Activated CD4-positive, alpha-beta T cell treated with anti-CD3 and anti-CD28 coated beads for 48 hours (primary cell): ENCODE data around the gene WNT3A.

ENCODE experiments used
- DNase-seq: peaks from one replicate; pipeline ENCODE4 v3.0.0-alpha.2; 2020

WNT3A gene

DNA sequence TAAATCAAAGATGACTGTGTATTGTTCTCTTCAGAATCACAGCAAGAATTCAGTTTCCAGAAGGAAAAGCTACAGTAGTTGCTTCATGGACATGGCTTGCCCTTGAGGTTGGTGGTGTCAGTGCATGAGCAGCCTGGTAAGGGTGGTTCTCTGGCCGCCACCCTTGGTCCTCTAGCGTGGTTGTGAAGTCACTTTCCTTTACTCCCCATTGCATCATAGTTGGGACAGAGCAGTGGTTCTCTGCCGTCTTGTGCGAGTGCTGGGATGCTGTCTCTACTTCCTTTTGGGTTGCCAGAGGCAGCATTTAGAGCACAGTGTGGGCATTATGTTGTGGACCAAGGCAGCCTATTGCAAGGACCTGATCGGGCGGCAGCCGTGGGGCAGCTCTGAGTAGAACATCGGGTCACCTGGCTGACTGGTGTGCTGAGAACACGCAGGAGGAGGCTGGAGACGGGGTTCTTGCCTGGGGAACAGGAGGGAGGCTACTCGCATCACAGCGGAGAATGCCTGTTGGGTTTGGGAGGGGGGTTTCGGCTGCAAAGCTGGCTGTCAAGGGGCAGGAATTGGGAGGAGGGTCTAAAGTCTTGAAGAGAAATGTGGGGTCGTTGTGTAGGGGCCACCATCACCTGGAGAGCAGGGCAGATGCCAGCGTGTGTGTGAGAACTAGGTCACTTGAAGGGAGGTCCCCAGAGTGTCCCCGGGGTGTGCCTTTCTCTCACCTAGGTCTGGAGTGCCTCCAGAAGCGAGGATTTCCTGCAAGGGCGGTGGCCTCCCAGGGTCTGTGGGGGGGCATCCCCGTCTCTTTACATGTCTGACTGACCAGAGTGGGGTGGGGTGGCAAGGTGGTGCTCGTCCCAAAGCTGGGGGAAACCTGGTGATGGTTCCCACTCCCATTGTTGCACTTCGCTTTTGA is 82.0 kb downstream of the WNT3A start:
- DNase-seq, result no peak

DNA sequence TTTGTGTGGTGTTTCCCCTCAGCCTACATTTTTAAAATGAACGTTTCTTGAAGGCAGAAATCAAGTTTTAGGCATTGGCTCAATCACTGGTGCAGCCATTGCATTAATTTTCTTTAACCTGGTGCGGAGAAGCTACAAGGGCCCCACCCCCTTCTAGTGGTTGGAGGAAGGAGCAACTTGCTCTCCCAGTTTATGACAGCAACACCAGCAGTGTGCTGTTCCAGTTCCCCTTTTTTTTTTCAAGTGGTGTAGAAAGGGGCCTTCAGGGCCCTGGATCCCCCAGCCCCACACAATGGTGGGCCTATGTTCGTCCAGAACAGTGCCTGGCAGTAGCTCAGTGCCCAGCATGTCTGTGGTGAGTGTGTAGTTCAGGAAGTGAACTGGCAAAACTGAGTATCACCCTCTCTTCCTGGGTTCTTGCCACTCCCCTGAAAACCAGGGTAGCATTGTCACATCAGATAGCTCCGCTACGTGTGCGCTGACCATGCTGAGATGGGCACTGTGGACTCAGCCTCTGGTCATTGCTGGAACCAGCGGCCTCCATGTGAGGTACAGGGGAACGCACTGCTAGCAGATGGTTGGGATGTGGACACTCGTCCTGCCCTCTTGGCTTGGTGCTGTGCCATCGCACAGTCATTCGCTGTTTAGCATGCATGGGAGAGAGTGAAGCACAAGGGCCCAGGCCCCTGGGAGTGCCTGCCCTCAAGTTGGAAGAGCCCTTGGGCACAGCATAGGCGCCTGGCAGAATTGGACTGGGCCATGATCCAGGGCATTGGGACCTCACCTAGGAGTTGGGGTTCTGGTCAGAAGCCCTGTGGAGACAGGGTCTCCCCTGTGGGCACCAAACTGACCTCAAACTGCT is 83.0 kb downstream of the WNT3A start:
- DNase-seq, result no peak

DNA sequence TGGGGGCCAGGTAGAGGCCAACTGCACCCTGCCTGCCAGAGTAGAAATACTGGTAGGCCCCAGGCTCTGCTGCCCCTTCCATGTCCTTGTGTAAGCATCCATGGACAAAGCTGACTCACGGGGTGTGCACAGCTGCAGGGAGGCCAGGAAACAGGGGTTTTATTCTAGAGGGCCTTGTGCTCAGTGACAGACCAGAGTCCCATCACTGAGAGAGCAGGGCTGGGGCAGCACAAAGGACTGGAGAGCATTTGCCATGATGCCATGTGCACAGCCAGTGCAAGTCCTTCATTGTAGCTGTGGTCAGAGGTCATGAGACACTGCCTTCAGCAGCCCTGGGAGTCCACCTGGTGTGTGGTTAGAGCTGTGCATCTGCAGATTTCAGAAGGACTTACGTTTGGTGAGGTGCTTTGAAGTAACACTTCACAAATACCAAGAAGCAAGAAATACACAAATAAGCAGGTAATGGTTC is 83.8 kb downstream of the WNT3A start:
- no peak for DNase-seq

DNA sequence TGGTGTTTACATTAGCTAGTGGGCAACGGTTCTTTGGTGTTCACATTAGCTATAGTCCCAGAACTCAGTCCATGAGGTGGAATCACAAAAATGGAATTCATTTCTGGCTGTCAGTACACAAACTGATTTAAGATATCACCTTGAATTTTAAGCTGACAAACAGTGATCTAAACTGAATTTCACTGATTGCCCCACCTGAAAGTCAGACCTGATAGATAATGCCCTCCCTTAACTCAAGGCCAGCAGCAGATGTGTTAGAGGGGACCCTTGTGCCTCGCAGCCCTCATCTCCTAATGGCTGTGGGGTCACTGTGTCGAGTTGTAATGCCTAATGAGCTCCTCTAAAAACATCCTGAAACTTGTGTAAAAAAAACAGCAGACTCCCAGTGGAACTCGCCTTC is 84.3 kb downstream of the WNT3A start:
- DNase-seq, result no peak

DNA sequence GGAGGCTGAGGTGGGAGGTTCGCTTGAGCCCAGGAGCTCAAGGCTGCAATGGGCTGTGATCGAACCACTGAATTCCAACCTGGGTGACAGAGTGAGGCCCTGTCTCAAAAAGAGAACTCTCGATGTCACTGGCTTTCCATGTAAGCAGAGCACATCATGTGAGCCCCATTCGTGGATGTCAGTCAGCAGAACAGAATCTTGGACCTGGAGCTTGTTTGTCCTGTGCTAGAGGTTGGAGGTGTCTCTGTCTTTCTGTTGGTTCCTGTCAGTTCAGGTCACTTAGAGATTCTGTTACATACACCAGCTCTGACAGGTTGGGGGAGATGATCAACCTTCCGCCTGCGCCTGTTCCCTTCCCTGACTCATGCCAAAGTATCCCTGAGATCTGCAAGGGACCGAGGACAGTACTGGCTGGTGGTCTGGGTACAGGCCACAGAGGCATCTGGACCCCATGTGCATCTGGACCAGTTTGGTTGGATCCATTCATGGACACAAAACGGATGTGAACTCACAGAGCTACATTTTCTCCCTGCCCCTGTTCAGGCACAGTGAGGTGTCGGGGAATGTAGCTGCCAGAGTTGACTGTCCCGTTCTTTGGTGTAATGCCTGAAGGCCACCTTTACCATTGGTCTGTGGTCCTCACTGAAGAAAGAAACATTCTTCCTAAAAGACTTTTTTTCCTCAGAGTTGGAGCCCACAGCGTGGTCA is 85.7 kb downstream of the WNT3A start:
- no peak for DNase-seq

DNA sequence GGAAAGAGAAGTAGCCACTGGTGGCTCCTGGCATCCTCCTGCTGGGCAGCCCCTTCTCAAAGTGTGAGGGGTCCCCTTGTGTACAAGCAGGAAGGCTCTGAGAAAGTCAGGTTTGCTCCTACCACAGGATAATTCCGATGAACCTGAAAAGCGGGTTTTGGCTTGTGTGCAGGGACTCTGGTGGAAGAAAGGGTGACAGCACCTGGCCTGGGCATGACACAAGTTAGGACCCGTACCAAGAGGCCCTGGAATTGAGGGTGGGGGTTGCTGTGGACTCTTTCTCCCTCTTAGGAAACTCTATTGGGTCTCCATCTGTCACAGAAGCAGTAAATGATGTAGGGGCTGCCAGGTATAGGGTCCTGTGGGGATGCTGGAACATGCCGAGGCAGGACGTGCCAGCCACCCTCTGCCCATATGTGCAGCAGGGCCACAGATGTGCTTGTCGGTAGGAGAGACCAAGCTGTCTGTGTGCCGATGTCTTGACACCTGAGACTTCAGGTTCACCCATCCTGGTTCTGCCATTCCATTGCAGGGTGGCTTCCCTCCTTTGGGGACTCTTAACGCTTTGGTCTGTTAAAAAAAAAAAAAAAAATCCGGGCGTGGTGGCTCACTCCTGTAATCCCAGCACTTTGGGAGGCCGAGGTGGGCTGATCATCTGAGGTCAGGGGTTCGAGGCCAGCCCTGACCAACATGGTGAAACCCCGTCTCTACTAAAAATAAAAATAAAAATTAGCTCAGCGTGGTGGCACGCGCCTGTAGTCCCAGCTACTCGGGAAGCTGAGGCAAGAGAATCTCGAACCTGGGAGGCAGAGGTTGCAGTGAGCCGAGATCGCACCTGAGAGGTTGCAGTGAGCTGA is 86.5 kb downstream of the WNT3A start:
- DNase-seq, result no peak

DNA sequence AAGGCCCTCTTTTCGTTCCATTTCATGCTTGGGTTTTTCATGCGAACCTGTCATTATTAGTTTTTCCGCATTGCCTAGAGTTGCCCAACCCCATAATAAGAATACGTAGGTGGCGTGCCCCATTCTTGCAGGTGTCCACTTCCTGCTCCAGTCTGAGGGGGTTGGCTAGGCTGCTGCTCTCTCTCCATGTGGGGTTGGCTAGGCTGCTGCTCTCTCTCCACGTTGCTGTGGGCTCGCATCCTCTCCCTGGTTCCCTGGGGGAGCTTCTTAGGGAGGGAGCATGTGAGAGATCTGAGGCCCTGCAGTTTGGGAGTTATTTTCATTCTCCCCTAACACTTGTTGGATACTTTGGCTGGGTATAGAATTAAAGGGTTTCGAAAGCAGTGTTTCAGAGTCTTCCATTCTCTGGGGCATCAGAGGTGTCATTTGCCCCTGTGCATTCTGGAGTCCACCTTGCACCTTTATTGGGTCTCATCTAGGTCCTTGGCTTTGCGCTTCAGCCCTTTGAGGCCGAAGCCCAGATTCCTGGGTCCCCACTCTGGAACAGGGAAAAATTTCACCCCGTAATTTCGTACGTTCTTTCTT is 87.7 kb downstream of the WNT3A start:
- DNase-seq, result no peak

DNA sequence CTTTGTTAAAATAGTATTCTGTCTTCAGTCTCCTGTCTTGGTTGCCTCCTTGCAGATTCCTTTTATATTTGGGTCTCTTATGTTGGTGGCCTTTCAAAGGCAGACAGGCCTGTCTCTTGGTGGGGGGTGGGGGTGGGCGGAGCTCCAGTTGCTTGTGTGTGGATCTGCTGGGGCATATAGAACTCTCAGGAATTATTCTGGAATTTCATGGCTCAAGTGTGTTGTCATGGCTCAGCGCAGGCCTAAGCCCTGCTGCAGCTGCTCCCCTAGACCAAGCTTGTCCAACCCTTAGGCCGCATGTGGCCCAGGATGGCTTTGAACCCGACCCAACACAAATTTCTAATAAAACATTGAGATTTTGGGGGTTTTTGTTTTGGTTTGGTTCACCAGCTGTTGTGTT is 88.4 kb downstream of the WNT3A start:
- DNase-seq, result no peak

DNA sequence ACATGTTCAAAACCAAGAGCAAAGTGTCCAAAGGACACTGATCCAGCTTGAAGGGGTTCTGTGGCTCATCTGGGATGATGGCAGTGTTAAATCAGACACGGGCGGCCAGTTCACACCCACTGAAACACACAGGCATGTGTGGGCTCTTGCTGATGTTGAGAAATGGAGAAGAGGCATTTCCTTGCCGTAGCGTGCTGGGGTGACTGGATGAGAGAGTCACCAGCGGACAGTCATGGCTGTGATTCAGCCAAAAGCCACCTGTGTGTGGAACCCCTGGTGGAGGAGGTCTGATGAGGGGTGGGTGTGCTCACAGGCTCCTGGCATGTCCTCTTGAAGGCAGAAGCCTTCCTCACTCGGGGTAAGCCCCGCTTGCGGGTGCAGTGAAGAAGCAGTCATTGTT is 89.1 kb downstream of the WNT3A start:
- no peak for DNase-seq

DNA sequence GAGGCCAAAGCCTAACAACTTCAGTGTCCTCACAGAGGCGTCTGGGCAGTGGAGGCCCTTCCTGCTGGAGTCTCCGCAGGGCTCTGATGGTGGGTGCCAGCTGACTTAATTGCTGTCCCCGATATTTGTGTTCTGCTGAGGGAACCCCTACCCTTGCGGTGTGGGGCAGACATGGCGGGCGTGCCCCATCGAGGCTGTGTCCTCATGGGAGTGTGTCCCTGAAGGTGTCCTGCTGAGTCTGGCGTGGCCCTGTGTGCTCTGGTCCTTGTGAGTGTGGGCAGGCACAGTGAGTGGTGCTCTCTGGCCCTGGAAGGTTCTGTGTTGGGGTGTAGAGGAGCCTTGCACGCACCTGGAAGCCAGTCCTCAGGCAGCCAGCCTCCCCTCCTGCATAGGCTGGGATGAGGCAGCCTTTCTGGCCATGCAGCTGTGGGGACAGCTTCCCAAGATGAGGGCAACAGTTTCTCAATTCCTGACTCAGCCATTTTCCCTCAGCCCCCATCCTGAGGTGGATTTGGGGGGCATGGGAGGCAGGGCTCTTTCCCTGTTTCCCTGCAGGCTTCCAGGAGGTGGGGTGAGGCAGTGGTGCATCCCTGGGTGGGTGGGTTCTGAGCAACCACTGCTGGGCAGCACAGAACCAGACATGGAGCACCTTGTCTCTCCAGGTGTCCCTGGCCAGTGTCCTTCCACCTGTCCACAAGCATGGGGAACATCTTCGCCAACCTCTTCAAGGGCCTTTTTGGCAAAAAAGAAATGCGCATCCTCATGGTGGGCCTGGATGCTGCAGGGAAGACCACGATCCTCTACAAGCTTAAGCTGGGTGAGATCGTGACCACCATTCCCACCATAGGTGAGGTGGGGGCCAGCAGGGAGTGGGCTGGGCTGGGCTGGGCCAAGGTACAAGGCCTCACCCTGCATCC is 89.9 kb downstream of the WNT3A start:
- no peak for DNase-seq

DNA sequence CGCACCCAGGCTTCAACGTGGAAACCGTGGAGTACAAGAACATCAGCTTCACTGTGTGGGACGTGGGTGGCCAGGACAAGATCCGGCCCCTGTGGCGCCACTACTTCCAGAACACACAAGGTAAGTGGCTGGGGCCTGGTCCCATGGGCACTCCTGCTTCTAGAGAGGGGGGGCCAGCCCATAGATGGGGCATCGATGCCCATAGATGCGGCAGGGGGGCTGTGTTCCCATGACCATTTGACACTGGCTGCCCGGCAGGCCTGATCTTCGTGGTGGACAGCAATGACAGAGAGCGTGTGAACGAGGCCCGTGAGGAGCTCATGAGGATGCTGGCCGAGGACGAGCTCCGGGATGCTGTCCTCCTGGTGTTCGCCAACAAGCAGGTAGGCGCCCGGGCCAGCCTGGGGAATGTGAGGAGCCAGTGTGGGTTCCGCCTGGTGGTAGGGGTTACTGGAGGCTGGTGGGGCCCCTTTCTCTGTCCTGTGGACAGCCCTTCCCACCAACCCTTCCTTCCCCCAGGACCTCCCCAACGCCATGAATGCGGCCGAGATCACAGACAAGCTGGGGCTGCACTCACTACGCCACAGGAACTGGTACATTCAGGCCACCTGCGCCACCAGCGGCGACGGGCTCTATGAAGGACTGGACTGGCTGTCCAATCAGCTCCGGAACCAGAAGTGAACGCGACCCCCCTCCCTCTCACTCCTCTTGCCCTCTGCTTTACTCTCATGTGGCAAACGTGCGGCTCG is 90.7 kb downstream of the WNT3A start:
- no peak for DNase-seq

DNA sequence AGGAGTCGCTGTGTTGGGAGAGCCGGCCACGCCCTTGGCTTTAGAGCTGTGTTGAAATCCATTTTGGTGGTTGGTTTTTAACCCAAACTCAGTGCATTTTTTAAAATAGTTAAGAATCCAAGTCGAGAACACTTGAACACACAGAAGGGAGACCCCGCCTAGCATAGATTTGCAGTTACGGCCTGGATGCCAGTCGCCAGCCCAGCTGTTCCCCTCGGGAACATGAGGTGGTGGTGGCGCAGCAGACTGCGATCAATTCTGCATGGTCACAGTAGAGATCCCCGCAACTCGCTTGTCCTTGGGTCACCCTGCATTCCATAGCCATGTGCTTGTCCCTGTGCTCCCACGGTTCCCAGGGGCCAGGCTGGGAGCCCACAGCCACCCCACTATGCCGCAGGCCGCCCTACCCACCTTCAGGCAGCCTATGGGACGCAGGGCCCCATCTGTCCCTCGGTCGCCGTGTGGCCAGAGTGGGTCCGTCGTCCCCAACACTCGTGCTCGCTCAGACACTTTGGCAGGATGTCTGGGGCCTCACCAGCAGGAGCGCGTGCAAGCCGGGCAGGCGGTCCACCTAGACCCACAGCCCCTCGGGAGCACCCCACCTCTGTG is 91.6 kb downstream of the WNT3A start:
- no peak for DNase-seq

DNA sequence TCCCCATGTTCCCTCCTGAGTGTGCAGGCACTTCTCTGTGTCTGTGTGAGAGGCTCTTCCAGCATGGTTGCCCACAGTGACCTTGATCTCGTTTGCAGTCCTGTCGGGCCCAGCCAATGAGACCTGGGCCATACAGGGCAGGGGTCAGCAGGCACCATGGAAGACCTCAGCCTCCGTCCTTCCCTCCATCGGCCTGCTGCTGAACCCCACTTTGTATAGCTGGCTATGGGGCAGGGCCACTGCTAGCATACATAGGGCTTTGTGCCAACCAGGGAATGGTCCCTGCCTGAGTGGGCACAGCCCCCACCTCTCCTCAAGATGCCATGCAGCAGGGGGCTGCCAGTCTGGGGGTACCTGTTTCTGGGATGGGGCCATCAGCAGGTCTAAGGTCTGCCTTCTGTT is 92.5 kb downstream of the WNT3A start:
- DNase-seq, result no peak

DNA sequence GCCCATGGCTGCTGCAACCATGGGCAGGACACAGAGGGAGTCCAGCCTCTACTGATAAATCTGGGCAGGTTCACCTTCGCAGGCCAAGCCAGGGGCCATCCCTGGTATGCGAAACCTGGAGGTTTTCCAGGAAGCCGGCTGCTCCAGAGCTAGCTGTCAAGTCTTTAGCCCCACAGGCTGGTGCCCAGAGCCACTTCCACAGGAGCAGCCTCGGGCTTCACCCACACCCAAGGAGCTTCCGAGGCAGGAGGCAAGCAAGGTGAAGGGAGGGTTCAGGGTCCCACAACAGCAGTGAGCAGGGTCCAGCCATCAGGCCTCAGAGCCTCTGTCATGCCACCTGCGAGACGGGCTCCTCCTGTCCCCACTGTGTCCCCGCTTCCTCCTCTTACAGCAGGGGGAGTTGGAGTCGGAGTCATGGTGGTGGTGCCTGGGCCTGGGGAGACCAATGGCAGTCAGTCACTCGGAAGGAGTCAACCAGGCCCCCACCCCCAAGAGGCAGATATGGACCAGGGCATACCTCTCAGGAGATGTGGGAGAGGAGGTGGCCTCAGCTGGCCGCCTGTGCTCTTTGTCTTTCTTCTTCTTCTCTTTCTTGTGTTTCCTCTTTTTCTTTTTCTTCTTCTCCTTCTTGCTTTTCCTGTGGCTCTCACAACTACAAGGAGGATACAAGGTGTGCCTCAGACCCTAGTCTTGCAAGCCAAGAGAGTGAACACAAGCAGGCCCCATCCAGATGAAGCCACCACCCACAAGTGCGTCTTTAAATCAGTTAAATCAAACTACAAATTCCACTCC is 94.2 kb downstream of the WNT3A start:
- DNase-seq, result no peak

DNA sequence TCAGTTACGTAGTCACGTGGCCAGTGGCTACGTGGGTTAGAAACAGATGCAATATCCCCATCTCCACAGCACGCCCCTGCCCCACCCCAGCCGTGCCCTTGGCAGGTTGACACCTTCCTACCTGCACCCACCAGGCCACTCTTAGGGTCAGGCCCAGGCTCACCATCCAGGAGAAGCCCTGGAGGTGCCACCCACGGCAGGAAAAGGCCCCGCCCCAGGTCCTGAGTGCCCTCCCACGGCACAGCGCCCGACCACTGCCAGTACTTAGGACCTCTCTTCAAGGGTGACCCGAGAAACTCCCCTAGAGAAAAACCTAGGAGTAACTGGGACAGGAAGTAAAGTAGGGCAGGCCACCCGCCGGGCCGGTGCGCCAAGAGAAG is 94.8 kb downstream of the WNT3A start:
- DNase-seq, result no peak

DNA sequence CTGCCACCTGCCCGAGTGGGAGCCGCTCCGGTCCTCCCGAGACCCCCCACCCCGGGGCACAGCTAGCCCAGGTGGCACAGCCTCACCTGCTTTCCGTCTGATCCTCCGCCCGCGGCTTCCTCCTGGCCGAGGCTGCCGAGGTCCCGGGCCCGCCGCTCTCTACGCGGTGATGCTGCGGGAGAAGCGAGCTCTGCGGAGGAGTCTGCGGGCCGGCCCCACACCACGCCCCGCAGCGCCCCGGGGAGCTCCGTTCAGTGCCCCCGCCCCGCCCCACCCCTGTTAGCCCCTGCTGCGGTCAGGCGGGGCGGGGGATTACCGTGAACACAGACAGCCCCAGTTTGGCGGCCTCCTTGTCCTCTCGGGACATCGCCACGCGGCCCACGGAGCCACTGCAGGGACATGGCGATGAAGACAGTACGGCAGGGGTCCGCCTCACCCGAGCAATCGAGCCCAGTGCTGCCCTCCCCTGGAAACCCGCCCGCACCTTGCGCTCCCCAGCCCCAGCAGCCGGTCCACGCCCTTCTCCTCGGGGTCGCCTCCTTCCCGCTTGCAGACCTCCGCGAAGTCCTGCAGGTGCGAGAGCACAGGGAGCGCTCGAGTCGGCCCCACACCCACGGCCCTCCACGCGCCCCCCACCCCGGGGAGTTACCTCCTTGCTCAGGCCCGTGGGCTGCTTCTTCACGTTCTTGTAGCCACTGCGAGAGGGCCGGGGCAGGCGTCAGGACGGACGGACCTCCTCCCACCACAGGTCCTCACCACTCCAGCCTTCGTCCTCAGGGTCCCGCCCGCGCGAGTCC is 95.4 kb downstream of the WNT3A start:
- DNase-seq, result peak; percentile 70

DNA sequence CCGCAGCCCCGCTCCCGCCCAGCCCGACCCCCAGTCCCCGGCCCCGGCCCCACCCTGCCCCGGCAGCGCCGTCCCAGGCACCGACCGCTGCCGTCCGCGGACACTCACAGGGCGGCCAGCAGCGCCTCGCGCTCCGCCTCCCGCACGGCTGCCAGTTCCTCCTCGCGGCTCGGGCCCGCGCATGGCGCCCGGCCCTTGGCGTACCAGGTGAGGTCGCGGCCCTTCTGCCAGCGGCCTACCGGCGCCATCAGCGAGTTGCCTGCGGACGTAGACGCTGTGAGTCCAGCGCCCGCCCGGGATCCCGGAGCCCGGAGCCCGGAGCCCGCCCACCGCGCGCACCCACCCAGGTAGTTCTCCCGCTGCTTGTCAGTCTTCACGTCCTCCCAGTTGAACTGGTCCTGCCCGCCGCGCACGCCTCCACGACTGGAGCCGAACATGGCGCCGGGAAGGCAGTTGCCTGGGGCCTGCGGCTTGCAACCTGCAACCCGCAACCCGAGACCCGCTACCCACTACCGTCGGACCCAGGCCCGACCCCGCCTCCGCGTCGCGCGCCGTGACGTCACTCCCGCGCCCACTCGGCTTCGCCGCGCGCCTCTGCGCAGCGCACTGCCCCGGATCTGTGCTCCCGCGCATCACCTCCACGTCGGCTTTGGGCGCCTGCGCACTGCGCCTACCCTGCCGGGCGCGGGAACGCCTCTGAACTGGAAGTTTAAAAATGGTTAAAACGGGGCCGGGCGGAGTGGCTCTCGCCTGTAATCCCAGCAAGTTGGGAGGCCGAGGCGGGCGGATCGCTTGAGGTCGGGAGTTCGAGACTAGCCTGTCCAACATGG is 96.2 kb downstream of the WNT3A start, which contains the start of gene C1orf35:
Gene C1orf35 (minus strand): TSS at position 535 of the 830 bp plus-strand sequence. CDS start 98 bp downstream, at position 437.
- peak; percentile 97 for DNase-seq
